HG02571 (cell line): ENCODE data around the gene DOCK8.
"Not testable (repeated sequence)": the region's sequence is repeated elsewhere in the genome, so short reads cannot be mapped to it uniquely, and the experiment has no call there.

Source experiments
- ATAC-seq: cut with Tn5 transposase; IDR thresholded peaks from one replicate; pipeline ENCODE4 v1.9.1; 2021; ENCODE audit warnings: mild to moderate bottlenecking, moderate library complexity; ENCODE audit not compliant: unreplicated experiment

Gene DOCK8

DNA sequence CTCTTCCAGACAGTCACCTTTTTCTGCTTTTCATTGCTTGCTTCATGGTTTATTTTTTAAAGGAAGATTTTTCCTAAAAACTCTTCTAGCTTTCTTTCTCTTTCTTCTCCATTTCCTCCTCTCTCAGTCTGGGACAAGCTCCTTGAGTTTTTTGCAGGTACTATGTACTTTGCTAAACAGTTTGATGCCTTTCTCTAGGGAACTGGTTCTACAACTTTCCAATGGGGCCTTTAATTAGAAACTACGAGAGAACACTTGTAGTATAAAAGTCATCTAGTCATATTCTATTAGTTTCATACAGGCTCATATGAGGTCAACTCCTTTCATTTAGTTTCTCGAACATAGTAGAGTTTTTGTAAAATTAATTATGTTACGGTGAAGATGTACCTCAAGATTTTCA, 189.6 kb downstream of the DOCK8 start:
- no peak for ATAC-seq

DNA sequence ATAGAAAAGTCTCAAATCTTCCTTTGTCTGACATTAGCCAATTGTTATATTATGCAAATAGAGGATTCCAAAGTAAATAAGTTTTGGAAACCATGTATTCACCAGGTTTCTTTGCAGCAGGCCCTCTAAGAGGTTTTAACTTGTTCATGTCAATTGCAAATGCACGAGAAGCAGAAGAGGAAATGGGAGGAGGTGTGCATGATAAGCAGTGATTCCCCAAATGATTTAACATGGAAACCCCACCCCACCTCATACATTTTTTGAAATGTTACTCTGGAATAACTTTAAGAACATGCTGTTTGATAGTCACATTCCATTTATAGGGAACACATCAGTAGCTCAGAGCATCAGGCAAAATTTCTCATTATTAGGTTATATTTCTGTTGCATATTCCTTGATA, 190.7 kb downstream of the DOCK8 start:
- ATAC-seq: no peak

- ATAC-seq: no peak
These were observed 192.4 kb downstream of the DOCK8 start for GRCh38 chr9:406886-407654.

DNA sequence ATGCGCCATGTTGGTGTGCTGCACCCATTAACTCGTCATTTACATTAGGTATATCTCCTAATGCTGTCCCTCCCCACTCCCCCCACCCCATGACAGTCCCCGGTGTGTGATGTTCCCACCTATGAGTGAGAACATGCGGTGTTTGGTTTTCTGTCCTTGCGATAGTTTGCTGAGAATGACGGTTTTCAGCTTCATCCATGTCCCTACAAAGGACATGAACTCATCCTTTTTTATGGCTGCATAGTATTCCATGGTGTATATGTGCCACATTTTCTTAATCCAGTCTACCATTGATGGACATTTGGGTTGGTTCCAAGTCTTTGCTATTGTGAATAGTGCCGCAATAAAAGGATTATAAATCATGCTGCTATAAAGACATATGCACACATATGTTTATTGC, 195.0 kb downstream of the DOCK8 start:
- not testable (repeated sequence) for ATAC-seq

- ATAC-seq: no peak
These were observed 199.9 kb downstream of the DOCK8 start for GRCh38 chr9:414595-414994.

DNA sequence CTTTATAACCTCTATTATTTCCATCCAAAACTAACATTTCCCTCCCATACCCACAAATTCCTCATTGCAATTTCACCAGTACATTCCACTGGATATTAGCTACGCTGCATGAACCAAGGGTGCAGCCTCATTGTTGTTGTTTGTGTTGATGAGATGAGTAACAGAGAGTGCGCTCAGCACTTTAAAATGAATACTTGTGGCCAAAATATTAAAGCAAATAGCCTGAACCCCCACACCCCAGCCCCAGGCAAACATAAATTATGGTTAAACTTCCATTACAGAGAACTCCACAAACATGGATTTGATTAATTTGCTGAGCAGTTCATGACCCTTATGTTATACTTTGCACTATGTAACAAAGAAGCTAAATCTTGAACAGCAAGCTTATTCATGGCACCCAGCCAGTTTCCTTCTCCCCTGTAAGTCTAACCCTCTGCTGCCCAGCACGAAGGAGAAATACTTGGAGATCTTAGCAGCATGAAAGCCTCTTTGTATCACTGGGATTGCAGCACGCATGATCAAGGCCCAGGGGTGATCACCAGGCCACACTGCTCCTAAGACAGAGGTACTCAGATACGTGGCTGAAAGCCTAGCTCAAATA, 205.0 kb downstream of the DOCK8 start:
- no peak for ATAC-seq

DNA sequence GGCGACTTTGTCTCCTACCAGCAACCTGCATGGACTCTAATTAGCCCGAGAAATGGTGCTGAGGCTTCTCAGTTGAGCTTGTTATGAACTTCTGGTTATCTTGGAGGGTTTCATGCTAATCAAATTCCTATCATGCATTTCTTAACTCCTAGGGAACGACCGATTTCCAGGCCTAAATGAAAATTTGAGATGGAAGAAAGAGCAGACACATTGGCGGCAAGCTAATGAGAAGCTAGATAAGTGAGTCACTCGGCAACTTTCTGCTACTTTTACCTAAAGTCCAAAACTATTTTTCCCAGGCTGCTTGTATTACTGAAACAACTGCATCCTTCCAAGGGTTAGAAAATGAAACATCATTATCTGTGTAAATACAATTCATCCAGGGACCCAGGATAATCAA, 207.2 kb downstream of the DOCK8 start:
- ATAC-seq: no peak

DNA sequence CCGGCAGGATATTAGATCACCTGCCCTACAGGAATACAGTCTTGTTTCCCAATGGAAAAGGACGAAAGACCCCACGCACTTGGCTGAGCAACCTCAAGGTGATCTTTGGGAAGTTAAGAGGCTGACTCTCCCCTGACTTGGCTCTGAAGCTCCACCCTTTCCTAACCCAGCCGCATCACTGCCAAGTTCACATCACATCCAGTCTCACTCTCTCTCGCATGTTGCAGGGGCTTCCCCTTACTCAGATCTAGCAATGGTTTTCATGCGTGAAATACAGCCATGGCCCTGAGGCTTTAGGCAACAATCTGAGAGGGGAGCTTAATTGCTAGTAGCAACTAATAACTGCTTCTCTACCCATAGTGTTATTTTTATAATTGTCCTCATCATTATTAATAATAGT, 211.6 kb downstream of the DOCK8 start:
- ATAC-seq: no peak

DNA sequence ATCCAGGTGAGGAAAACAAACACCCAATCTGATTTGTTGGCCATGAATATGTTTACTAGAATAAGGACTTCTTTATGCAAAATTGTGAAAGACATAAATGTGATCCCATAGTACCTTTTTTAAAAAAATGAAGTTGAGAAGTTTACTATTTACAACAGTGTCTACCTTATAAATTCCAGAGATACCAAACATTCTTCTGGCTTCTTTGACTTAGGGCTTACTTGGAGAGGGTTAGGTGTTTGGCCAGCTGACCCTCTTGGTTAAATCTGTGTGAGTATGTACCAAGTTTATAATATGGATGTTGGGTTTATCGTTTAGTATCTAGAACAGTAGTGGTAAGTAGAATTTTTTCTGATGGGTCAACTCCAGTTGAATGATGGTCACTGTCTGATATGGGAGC, 212.3 kb downstream of the DOCK8 start:
- ATAC-seq: no peak

- no peak for ATAC-seq
These were observed 217.0 kb downstream of the DOCK8 start for GRCh38 chr9:431701-432100.

DNA sequence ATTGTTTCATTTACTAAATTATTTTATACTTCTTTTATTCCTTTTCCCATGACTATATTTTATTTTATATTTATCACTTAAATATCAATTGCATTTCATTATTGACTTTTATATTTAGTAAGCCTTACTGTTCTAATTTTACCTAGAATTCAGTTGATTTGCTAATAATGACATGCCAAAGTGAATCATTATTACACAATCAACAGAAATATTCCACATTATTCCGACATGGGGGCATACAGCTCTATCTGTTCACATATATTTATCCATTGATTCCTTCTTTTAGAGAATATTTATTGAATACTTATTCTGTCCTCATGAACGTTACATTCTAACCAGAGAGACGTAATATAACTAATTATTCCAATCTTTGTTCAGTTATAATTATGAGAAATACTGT, 221.8 kb downstream of the DOCK8 start:
- no peak for ATAC-seq

DNA sequence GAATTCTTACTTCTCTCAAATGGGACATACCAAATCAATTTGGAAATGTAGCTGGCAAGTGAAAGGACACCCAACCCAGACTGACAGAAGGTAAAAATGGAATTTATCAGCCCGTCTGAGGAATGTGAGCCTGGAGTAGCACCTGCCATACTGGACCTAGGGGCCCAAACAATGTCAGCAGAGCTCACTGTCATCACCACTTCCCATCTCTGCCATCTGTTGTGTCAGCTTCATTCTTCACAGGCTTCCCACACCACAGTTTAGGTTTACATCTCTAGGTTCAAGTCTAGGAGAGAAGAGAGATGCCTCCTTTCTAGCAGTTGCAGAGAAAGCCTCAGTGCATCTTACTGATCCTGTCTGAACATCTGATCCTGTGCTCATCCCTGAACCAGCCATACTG, 222.4 kb downstream of the DOCK8 start:
- ATAC-seq: no peak

DNA sequence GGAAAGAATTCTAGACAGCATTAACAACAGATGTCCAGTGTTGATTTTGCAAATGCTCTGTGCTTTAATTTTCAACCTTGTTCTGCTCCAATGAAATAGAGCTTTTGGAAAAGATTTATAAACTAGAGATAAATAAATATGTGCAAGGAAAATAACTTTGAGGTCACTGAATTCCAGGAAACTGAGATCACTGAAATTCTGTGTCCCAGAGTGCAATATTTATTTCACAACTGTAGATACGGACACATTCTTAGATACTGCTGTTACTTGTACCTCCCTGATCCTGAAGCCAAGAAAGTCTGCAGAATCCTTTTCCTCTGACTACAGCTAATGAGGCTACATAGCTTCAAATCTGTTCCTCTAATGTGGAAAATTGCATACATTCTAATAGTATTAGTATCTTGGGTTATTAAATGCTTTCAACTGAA, 222.9 kb downstream of the DOCK8 start:
- ATAC-seq: no peak

- ATAC-seq: no peak
These were observed 223.4 kb downstream of the DOCK8 start for GRCh38 chr9:438066-438465.

GRCh38 chr9:438961-439768, 224.5 kb downstream of the DOCK8 start:
- ATAC-seq: no peak

GRCh38 chr9:441126-441525, 226.5 kb downstream of the DOCK8 start:
- ATAC-seq: no peak

- no peak for ATAC-seq
These were observed 229.9 kb downstream of the DOCK8 start for GRCh38 chr9:444528-444927.

GRCh38 chr9:445033-445432, 230.4 kb downstream of the DOCK8 start:
- no peak for ATAC-seq

DNA sequence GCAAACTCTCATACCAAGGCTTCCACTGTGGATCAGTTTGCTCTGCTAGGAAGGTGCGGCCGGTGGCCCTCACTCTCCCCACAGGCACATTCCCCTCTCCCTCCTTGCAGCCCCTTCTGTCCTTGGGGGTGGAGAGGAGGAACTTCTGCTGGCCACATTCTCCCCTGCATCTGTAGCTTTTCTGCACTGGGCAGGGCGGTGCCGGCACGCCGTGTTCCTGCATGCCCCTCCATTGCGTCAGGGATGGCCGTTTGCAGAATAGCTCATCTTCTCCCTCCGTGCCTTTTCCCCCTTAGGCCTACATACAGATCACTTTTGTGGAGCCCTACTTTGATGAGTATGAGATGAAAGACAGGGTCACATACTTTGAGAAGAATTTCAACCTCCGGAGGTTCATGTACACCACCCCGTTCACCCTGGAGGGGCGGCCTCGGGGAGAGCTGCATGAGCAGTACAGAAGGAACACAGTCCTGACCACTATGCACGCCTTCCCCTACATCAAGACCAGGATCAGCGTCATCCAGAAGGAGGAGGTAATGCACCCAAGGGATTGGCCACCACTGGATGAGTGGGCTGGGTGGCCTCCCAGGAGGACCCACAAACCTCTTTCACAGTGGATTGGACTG, 231.5 kb downstream of the DOCK8 start:
- ATAC-seq: no peak

DNA sequence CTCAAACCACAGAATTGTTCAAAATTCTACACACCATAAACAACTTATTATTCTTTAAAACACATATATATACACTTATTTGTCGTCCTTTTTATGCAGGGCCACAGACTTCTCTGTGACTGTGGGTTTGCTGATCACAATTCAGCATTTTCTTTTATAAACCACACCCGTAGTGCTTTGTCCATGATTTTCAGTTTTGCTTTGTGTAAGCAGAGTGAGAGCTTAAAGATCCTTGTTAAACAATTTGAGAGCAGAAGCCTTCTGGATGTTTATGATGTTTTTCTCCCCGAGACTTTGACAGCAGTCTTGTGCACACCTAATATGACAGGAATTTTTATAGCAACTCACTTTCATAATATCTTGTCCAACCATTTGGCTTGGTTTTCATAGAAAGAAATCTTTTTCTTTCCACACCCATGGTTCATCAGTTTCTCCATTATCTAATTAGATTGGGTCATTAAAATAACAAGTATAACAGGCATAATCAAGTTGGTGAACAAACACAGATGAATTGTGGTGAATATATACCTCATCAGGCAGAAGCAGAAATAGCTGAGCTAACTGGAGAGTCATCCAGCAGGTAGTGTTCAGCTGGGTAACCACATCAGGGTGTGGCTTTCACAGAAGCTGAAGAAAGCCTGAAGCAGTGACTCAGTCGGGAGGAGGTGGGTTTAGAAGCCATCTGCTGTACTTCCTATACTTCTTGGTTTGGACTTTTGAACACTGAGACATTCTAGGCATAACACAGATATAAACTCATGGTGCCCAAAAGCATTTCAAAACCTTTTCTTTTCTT, 232.8 kb downstream of the DOCK8 start:
- ATAC-seq: no peak

GRCh38 chr9:450057-450456, 235.4 kb downstream of the DOCK8 start:
- no peak for ATAC-seq
